GM19239 (cell line): ENCODE measurements around the gene KRT79.
"Not testable (repeated sequence)": the region's sequence is repeated elsewhere in the genome, so short reads cannot be mapped to it uniquely, and the experiment has no call there.

Experiments used
- DNase-seq: peaks from one replicate; pipeline ENCODE4 v3.0.0; 2011; ENCODE audit warnings: low spot score; ENCODE audit not compliant: insufficient read length
- FAIRE-seq: peaks from 2 replicates; lab custom pipeline; 2011; peaks lifted over from hg19 to GRCh38; lab: Jason Lieb, UNC

KRT79 gene

DNA sequence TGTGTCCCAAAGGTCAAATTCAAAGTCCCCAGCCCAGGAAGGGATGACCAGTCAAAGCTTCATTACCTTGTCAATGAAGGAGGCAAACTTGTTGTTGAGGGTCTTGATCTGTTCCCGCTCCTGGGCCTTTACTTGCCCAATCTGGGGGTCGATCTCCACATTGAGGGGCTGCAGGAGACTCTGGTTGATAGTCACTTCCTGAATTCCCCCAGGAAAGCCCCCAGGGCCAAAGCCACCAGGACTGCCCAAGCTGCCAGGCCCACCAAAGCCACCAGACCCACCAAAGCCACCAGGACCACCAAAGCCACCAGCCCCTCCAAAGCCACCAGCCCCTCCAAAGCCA, 38.8 kb downstream of the KRT79 start:
- FAIRE-seq, DNase-seq: not testable (repeated sequence)

GRCh38 chr12:52794479-52795331, 39.4 kb downstream of the KRT79 start:
- no peak for DNase-seq
- no peak for FAIRE-seq

GRCh38 chr12:52792185-52793029, 41.7 kb downstream of the KRT79 start:
- FAIRE-seq (no peak), DNase-seq (no peak)

- FAIRE-seq (no peak), DNase-seq (no peak)
These were observed 42.6 kb downstream of the KRT79 start for GRCh38 chr12:52791271-52792184.

DNA sequence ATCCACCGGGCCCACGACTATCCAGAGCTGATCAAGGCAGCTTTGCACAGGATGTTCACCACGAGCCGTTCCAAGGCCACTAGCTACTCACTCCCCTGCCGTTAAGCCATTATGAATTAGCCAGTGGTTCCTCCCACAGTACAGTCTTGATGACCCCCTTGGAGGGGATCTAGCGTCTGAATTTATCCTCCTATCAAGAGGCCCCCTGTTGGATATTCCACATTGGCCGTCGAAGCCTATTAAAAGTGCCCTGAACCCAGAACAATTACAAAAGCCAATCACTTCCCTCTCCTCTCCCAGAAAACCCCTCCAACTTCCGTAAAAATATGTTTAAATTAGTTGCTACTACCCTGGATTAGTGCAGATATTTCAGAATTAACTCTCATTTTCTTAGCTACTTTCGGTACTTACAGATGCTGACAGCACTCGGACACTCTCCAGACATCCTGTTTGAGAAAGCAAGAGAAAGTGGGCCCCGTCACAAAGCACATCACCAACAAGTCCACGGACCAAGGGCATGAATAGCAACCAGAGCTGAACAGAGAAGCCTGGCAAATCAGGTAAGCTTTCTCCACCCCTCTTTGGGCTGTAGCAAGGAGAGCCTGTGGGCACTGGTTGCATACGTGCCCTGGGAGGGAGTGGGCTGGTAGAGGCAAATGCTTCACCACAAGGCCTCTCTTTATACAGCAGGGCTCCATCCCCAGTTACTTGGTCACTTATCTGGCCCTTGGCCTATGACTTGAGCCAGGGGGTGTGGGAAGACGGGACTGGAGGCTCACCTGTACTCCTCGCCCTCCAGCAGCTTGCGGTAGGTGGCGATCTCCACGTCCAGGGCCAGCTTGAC, 43.5 kb downstream of the KRT79 start:
- DNase-seq (no peak), FAIRE-seq (no peak)

GRCh38 chr12:52789637-52790426, 44.3 kb downstream of the KRT79 start:
- DNase-seq (no peak), FAIRE-seq (no peak)

DNA sequence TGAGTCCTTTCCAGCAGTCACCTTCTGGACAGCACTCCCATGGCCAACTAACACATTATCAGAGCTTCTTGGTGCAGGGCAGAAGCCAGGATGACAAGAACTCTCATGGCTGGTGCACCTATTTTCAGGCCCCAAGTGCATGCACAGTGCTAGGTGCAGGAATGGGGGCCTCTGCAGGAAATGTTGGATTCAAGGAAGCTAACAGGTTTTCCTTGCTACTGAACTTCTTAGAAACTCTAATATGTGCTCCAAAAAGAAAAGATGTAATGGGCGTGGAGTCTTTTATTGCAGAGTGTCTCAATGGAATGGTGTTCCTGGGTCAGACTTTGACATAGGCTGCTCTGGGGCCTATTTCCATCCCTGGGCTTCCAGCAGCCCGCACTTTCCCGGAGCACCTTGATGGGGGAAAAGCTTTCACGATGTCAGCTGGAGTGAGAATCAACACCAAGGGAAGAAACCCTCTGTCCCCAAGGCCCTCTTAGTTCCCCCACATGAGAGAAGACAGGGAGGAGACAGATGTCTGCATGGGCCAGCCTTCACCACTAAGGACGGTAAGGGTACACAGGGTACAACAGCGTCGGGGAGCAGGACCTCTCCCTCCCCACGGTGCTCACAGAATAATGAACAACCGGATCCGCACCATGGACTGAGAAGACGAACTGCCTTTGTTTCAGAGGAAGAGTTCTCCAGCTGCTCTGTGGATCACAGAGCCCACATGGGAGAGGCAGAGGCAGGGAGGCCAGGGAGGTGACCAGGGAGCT, 45.1 kb downstream of the KRT79 start:
- no peak for DNase-seq
- no peak for FAIRE-seq

DNA sequence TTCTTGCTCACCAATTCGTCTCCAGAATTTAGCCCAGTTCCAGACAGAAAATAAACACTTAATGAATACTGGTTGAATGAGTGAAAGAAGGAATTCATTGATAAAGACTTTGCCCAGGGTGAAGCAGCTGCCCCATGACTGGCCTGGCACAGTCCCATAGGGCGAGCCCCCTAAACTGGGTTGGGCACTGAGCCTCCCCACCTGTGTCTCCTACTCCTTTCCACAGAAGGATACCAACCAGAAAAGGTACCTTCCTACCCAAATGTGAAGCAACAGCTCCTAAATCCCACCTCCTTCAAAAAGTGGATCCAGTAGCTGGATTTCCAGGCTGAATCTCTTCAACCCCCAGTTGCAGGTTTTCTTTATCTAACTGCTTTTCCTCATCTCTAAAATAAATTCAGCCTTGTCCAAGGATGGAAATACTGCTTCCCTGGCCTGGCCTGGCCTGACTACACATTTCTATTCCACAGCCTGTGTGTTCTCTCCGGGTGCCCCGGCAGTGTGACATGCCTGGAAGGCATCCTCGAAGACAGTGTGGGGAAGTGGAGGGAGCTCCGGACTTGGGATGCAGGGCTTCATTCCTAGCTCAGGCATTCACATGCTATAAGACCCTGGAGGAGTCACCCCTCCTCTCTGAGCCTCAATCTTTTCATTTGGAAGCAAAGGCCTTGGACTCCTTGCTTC, 45.8 kb downstream of the KRT79 start:
- DNase-seq (no peak), FAIRE-seq (no peak)

DNA sequence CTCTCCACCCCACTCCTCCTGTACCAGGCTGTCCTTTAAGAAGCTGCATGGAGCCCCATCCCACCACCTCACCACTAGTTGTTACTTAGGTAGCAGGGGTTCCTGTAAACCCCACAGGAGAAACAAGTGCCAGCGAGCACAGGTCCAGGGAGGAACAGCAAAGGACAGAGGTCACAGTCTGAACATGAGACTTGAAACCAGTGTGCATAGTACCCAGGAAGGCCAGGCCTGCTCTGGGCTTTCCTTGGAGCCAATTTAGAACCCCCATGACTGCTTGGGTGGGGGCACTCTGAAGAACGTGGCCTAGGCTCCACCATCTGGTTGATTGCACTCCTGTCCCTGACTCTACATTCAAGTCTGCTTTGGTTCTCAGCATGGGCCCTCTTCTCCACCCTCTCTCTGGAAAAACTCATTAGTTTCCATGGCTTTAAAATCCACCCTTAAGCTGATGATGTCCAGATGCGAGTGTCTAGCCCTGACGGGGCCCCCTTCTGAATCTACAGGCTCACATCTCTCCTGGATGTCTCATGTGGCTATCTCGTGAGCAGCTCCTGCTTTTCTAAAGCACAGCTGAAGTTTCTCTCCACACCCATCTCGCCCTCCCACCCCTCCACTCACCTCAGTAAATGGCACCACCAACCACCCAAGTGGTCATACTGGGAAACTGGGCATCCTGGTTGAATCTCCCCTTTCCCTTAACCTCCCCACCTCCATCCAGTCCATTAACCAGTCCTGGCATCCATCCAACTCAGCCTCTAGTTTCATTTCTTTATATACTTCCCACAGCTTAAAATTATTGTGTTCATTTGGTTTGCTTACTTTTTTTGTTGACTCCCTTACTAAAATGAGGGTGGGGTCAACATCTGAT, 46.6 kb downstream of the KRT79 start:
- FAIRE-seq = no peak
- no peak for DNase-seq

DNA sequence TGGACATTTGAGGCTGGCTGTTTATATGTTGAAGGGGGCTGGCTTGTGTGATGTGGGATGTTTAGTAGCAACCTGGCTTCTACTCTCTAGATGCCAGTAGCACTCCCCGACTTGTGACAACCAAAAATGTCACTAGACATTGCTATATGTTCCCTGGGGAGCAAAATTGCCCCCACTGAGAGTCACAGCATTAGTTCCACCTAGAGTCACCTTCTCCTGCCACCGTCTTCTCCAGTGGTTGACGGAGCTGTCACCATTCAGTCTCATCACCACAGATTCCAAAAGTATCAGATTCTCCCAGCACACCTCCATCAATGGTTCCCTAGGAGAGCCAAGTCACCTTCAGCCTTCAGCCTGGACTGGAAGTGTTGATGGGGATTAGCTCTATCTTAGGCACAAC, 49.2 kb downstream of the KRT79 start:
- FAIRE-seq (no peak), DNase-seq (no peak)

DNA sequence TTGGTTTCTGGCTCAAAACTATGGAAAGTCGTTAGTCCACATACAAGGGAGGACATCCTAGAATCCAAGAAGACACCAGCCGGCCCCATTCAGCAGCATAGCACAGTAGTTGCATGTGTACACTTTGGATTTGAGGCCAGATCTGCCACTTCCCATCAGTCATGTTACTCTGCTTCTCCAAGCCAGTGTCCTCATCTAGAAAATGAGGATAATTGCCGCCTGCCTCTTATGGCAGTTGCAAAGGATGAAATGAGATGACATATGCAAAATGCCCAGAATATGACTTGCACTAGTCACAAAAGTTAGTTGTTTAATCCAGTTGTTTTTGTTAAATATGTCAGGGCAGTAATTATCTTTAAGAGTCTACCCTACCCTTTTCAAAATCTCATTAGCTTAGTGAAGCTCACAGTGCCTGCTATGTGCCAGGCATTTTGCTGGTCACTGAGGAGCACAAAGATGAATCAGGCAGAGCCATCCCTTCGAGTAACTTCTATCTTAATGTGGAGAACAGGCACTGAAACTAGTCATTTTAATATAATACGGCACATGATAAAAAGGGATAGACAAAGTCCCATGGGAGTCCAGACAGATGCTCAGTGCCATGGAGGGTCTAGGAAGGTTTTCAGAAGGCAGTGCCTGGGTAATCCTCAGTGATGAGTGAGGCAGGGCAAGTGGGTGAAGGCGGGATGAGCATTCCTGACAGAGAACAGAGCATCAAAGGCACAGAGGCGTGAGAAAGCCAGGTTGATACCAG, 50.4 kb downstream of the KRT79 start:
- DNase-seq = no peak
- FAIRE-seq = no peak

DNA sequence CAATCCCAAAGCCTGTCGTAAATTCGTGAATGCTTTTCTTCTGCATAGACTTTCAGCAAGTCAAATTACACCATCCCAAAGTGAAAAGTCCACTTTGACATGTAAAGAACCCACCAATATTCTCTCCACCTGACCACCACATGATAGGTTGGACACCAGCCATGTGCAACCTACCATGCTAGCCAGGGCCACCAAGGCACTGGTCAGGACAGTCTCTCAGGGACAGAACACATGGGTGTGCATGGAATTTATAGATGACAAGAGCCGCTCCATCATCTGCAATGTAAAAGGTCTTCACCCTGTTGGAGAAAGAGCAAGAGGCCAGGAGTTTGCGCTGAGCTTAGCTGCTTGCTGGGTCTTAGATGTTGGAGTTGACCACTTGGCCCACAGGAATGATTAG, 51.6 kb downstream of the KRT79 start:
- FAIRE-seq (no peak), DNase-seq (no peak)

GRCh38 chr12:52781399-52782082, 52.6 kb downstream of the KRT79 start:
- FAIRE-seq = no peak

GRCh38 chr12:52779914-52780313, 54.2 kb downstream of the KRT79 start:
- no peak for FAIRE-seq
- no peak for DNase-seq

More at GRCh38 chr12:52781399-52782082, 52.6 kb downstream of the KRT79 start:
- no peak for DNase-seq

DNA sequence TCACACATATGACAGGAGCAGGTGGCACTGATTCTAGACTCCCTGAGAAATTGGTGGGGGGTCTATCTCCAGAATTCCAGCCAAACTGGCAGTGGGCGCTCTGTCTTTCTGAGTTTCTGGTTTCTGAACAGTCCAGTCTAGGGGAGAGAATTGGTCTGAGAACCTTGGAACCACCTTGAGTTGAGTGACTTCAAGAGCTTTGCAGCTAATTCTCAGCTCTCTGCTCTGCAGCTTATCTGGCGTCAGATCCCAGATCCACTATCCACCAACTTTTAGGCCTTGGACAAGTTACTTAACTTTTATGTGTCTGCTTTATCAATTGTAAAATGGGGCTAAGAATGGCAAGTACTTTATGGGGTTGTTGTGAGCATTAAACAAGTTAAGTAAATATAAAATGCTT, 55.3 kb downstream of the KRT79 start:
- no peak for DNase-seq
- no peak for FAIRE-seq
